ENCODE measurements around the gene FBXO39. TPM values are rescaled to one million over a fixed set of nuclear protein-coding genes. Genes with fewer than 3 reads are reported as not detected.

FBXO39 gene
- total and polyA plus RNA-seq, 2 of the 4 experiments (the other 2 are of a cell fraction): not detected

DNA sequence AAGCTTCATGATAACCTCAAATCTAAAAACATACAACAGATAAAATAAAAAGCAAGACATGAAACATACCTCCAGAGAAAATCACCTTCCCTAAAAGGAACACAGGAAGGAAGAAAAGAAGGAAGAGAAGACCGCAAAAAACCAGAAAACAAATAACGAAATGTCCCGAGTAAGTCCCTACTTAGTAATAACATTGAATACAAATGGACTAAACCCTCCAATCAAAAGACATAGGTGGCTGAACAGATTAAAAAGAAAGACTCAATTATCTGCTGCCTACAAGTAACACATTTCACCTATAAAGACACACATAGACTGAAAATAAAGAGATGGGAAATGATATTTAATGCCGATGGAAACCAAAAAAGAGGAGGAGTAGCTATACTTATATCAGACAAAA is 6.2 kb downstream of the FBXO39 start:
- no TSS peak for BruUV-seq (replicated peaks)
- in situ Hi-C loops (cut with MboI; ENCODE audit: low sequenced_read_pairs) (no loop called here), intact Hi-C loops (cut with micrococcal nuclease) (no loop called here), dilution Hi-C loops (cut with HindIII; ENCODE audit: low sequenced_read_pairs, unreplicated experiment) (no loop called here)
- WGBS, 2 experiments (ENCODE audit: extremely low coverage in 2 of 2, insufficient read length in 1 of 2): no CpG with 5 or more reads among the region's 4 CpGs
- Histone ChIP-seq H3K4me3 (ENCODE audit: insufficient read depth, low read depth, low read length) (no peak overlapping the region), H3K23ac (ENCODE audit: low read depth, low read length) (no peak overlapping the region), H4K5ac (ENCODE audit: low read depth, low read length) (no peak overlapping the region), H2BK20ac (ENCODE audit: low read depth, low read length) (no peak overlapping the region), H4K91ac (ENCODE audit: insufficient read depth, low read depth, low read length) (no peak overlapping the region), H3K9me1 (ENCODE audit: insufficient read depth, low read length) (no peaks in the 10 kb centered on the region), H3K9me3 (ENCODE audit: control insufficient read depth, insufficient read depth, low read length) (no peaks in the 10 kb centered on the region; the same call in 1 of the 2 replicates), H3K79me1 (ENCODE audit: low read depth in 1 of 2, low read length in 2 of 2) (no peaks in the 10 kb centered on the region), H2BK5ac (ENCODE audit: low read depth, low read length, poor library complexity, severe bottlenecking) (no peak overlapping the region), H2BK120ac (ENCODE audit: low read depth, low read length) (no peak overlapping the region), H3K27me3 (ENCODE audit: control insufficient read depth, insufficient read depth, low read length) (peaks cover 19% of the 10 kb centered on the region), H3K9ac (ENCODE audit: low read depth, low read length) (no peak overlapping the region), H2AK5ac (ENCODE audit: low read depth, low read length) (no peak overlapping the region), H4K20me1 (ENCODE audit: insufficient read depth, low read length) (no peaks in the 10 kb centered on the region), H2BK15ac (ENCODE audit: low read depth, low read length) (no peak overlapping the region), H3K4ac (ENCODE audit: low read depth, low read length) (no peak overlapping the region), H3K36me3 (ENCODE audit: control insufficient read depth, insufficient read depth, low read length) (no peaks in the 10 kb centered on the region), H3K56ac (ENCODE audit: extremely low read depth, insufficient read depth, low read length) (no peak overlapping the region), H4K8ac (ENCODE audit: low read depth in 2 of 2, low read length in 2 of 2) (no peak overlapping the region), H3K14ac (replicated peaks; ENCODE audit: low read depth, low read length) (no peak overlapping the region), H2AK9ac (replicated peaks; ENCODE audit: low read depth, low read length, poor library complexity) (no peak overlapping the region), H2AFZ (replicated peaks; ENCODE audit: low read length, poor library complexity) (no peak overlapping the region), H3K4me2 (ENCODE audit: low read depth, low read length) (no peak overlapping the region), H3K4me1 (ENCODE audit: control insufficient read depth, insufficient read depth, low read length) (no peaks in the 10 kb centered on the region), H3K18ac (ENCODE audit: low read depth, low read length) (no peak overlapping the region), H3K27ac (ENCODE audit: insufficient read depth, low read length) (no peak overlapping the region)
- ATAC-seq (ENCODE audit: low read depth): no peak
- no peak for TF ChIP-seq FOS (IDR thresholded peaks at IDR 0.05; ENCODE audit: low read depth, low read length)
- no peak for TF ChIP-seq CHD1 (IDR thresholded peaks at IDR 0.05; ENCODE audit: low read depth, low read length)
- no peak for TF ChIP-seq RAD21 (IDR thresholded peaks at IDR 0.05; ENCODE audit: low read length)
- no peak for TF ChIP-seq SMC3 (IDR thresholded peaks at IDR 0.05; ENCODE audit: low read depth, low read length)
- TF ChIP-seq NFE2L2 (IDR thresholded peaks at IDR 0.05; ENCODE audit: low read depth, low read length): no peak
- TF ChIP-seq RFX5 (IDR thresholded peaks at IDR 0.05; ENCODE audit: low read depth, low read length): no peak
- no peak for TF ChIP-seq BHLHE40 (IDR thresholded peaks at IDR 0.05; ENCODE audit: low read depth, low read length)
- no peak for TF ChIP-seq MAZ (IDR thresholded peaks at IDR 0.05; ENCODE audit: borderline replicate concordance, low read depth, low read length)
- TF ChIP-seq POLR2A (IDR thresholded peaks at IDR 0.05; ENCODE audit: low read depth, low read length): no peak
- TF ChIP-seq MXI1 (IDR thresholded peaks at IDR 0.05; ENCODE audit: borderline replicate concordance, low read depth, low read length): no peak
- TF ChIP-seq, protein P1, sequence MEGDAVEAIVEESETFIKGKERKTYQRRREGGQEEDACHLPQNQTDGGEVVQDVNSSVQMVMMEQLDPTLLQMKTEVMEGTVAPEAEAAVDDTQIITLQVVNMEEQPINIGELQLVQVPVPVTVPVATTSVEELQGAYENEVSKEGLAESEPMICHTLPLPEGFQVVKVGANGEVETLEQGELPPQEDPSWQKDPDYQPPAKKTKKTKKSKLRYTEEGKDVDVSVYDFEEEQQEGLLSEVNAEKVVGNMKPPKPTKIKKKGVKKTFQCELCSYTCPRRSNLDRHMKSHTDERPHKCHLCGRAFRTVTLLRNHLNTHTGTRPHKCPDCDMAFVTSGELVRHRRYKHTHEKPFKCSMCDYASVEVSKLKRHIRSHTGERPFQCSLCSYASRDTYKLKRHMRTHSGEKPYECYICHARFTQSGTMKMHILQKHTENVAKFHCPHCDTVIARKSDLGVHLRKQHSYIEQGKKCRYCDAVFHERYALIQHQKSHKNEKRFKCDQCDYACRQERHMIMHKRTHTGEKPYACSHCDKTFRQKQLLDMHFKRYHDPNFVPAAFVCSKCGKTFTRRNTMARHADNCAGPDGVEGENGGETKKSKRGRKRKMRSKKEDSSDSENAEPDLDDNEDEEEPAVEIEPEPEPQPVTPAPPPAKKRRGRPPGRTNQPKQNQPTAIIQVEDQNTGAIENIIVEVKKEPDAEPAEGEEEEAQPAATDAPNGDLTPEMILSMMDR (conservative IDR thresholded peaks at IDR 0.05; ENCODE audit: low read depth, low read length): no peak
- TF ChIP-seq, protein P2, sequence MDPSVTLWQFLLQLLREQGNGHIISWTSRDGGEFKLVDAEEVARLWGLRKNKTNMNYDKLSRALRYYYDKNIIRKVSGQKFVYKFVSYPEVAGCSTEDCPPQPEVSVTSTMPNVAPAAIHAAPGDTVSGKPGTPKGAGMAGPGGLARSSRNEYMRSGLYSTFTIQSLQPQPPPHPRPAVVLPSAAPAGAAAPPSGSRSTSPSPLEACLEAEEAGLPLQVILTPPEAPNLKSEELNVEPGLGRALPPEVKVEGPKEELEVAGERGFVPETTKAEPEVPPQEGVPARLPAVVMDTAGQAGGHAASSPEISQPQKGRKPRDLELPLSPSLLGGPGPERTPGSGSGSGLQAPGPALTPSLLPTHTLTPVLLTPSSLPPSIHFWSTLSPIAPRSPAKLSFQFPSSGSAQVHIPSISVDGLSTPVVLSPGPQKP (IDR thresholded peaks at IDR 0.05; ENCODE audit: borderline replicate concordance, low read depth, low read length): no peak
- TF ChIP-seq MAFK (IDR thresholded peaks at IDR 0.05; ENCODE audit: low read depth, low read length): no peak
- TF ChIP-seq RCOR1 (IDR thresholded peaks at IDR 0.05; ENCODE audit: insufficient replicate concordance, low read length): no peak
- no peak for TF ChIP-seq CEBPB (IDR thresholded peaks at IDR 0.05; ENCODE audit: low read depth, low read length)
- POLR2A ChIA-PET (ENCODE audit: unreplicated experiment): no interaction called here
- DNase-seq: no peak
- CTCF ChIA-PET: no interaction called here
